GM13977 (cell line): ENCODE measurements around the gene ENAH.

Source experiments
- DNase-seq: peaks from one replicate; pipeline ENCODE4 v3.0.0; 2012; ENCODE audit warnings: low spot score
- in situ Hi-C: fragments of 300-500 bp; cut with MboI; formaldehyde crosslinking; loops from one replicate; pipeline ENCODE4 v1.12.0; 2022; ENCODE audit warnings: low sequenced_read_pairs, low pct_unique_long_range_greater_than_20kb, mixed read lengths, inconsistent platforms; ENCODE audit not compliant: unreplicated experiment
- TF ChIP-seq, protein P1 (sequence below): IDR thresholded peaks from 2 replicates; pipeline ENCODE4 v1.5.1; 2012; ENCODE audit warnings: mild to moderate bottlenecking, control low read depth; ENCODE audit not compliant: insufficient read depth; ENCODE audit errors: extremely low read depth, missing control alignments

Gene ENAH

GRCh38 chr1:225485991-225486530, 166.9 kb downstream of the ENAH start:
- DNase-seq: no peak
- in situ Hi-C loops: no loop called here
- TF ChIP-seq, protein P1, sequence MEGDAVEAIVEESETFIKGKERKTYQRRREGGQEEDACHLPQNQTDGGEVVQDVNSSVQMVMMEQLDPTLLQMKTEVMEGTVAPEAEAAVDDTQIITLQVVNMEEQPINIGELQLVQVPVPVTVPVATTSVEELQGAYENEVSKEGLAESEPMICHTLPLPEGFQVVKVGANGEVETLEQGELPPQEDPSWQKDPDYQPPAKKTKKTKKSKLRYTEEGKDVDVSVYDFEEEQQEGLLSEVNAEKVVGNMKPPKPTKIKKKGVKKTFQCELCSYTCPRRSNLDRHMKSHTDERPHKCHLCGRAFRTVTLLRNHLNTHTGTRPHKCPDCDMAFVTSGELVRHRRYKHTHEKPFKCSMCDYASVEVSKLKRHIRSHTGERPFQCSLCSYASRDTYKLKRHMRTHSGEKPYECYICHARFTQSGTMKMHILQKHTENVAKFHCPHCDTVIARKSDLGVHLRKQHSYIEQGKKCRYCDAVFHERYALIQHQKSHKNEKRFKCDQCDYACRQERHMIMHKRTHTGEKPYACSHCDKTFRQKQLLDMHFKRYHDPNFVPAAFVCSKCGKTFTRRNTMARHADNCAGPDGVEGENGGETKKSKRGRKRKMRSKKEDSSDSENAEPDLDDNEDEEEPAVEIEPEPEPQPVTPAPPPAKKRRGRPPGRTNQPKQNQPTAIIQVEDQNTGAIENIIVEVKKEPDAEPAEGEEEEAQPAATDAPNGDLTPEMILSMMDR: no peak

GRCh38 chr1:225485226-225485625, 167.7 kb downstream of the ENAH start:
- TF ChIP-seq, protein P1: no peak
- in situ Hi-C loops: no loop called here
- DNase-seq: no peak

DNA sequence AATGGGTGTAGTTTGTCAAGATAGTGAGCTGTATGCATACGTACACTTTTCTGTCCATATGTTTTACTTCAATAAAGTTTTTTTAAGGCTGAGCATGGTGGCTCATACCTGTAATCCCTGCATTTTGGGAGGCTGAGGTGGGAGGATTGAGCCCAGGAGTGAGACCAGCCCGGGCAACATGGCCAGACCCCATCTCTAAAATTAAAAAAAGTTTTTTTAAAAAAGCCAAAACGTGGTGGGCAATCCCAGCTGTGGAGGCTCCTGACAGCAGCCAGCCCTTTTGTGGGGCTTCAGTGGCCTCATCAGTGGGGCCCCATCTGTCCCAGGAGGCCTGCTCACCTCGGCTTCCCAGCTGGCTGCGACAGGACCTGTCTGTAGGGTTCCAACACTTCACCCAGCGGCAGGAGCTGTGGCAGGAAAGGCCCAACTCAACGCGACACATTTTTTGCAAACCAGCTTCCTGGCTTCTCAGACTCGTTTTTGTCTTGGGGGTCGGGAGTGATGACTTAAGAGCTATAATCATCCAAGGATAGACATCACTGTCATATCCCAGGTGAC, 168.2 kb downstream of the ENAH start:
- TF ChIP-seq, protein P1: no peak
- no peak for DNase-seq
- in situ Hi-C loops: no loop called here

DNA sequence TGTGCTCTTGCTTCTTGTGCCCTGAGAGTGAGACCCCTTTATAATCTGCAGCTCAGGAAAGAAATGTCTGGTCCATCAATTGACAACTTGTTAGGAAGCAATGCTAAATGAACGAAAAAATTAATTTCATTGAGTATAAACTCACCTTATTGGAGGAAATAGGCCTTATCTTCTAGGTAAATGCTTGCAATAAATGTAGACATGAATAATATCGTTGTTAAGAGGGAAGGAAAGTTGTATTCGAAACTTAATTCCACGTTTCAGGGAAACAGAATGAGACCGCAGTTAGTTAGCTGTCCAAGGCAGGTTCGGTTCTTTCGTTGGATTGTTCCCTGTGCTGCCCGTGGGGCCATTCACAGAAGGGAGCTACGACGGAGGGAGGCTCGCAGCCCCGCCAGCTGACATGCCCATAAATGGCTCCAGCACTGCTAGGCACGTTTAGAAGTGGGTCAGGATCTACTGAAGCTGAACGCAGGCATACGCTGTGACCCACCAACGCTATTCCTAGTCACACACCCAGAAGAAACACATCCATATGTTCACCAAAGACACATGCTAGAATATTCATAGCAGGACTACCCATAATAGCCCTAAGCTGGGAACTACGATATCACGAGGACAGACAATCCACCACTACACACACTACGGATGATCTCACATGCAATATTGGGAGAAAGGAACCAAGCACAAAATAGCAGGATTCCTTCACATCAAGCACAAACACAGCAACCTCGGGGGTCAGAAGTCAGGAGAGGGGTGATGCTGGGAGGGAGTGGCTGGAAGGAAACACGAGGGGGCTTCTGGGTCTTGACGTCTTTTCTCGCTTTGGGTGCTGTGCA, 168.9 kb downstream of the ENAH start:
- DNase-seq: no peak
- in situ Hi-C loops: no loop called here
- TF ChIP-seq, protein P1: no peak

DNA sequence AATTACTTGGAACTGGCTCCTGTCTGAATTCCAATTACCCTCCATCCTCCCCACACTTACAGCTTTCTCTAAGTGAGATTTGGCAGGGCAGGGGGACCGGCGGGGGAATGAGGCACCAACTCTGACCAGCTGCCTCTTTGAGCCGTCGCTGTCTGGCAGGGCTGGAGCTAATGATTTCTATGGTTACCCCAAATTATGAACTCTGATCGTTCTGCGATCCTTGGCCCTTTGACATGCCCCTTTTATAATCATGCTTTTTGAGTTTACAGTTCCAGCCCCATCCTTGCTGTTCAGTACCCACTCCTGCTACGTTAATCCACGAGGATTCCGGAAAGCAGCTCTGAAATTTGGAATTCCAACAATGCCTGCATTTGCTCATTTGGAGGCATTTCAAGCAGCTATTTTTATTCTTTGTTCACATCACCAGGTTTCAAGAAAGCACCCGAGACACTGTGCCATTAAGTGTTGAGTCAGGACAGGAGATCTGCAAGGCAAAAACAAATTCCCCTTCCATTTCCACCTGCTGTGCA, 170.4 kb downstream of the ENAH start:
- in situ Hi-C loops: no loop called here
- TF ChIP-seq, protein P1: no peak
- DNase-seq: no peak

DNA sequence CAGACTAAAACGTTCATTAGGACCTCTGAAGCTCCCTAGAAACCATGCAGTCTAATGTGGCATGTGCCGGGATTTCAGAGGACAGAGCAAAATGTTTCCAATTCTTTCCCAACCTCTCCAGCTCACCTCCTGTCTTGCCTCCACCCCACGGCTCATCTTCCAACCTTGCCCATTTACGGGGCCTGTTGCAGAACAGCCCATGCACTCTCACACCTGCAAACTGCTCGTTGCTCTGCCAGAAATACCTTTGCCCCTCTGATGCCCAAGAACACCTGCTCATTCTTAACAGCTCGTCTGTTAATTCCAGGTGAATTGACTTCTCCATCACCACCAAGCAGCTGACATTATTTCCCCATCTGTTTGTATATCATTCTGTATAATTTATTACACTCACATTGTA, 171.2 kb downstream of the ENAH start:
- in situ Hi-C loops: no loop called here
- DNase-seq: no peak
- TF ChIP-seq, protein P1: no peak
